Spinal cord (tissue), 10 donors: ENCODE results near the gene THSD1. TPM values are rescaled to one million over a fixed set of nuclear protein-coding genes. Genes with fewer than 3 reads are reported as not detected.
"Not testable (repeated sequence)": the region's sequence is repeated elsewhere in the genome, so short reads cannot be mapped to it uniquely, and the experiment has no call there.

Source experiments
- DNase-seq, 6 donors: peaks; one replicate each; pipeline versions ENCODE4 v3.0.0 to v3.0.0-alpha.2; 2013 to 2015; ENCODE audit warnings: low spot score in 6 of 6, low read depth in 4 of 6
- H3K27ac ChIP-seq: one replicate; pipeline ENCODE4 v1.5.1; 2013; ENCODE audit warnings: low read depth, low read length, control low read depth
- H3K27me3 ChIP-seq: one replicate; pipeline ENCODE4 v1.6.1; 2013; ENCODE audit warnings: low read length; ENCODE audit not compliant: control insufficient read depth, insufficient read depth
- H3K36me3 ChIP-seq: one replicate; pipeline ENCODE4 v1.6.1; 2013; ENCODE audit warnings: low read length; ENCODE audit not compliant: control insufficient read depth, insufficient read depth
- H3K4me1 ChIP-seq: one replicate; pipeline ENCODE4 v1.6.1; 2013; ENCODE audit warnings: low read length; ENCODE audit not compliant: control insufficient read depth, insufficient read depth
- H3K4me3 ChIP-seq: one replicate; pipeline ENCODE4 v1.5.1; 2013; ENCODE audit warnings: low read depth, low read length, control low read depth
- H3K9me3 ChIP-seq: one replicate; pipeline ENCODE4 v1.6.1; 2013; ENCODE audit warnings: low read length; ENCODE audit not compliant: control insufficient read depth, insufficient read depth
- WGBS: methylation state at CpG from one replicate; pipeline ENCODE4 v1.1.5; 2013; ENCODE audit warnings: missing lambda C conversion rate; ENCODE audit not compliant: insufficient coverage; 5-methylcytosine and 5-hydroxymethylcytosine counted together
- polyA plus RNA-seq, 2 donors: library from polyadenylated mRNA; unstranded; fragments of 120-200 nt; gene quantifications; one replicate each; pipeline ENCODE4 v1.2.1, GENCODE V29; 2013; ENCODE audit not compliant: insufficient read length in 2 of 2
- total RNA-seq, 2 donors: library from RNA; depleted of rRNA in 1 of 2; stranded (reverse); fragments of 120-200 nt in 1 of 2; fragments of >200 nt in 1 of 2; gene quantifications; one replicate each; pipeline versions ENCODE4 v1.2.3 to v1.2.4, GENCODE V29; 2013 to 2014
- donor health status: healthy.

Gene THSD1
- total and polyA plus RNA-seq, 4 donors: 10.0 to 20.5 (median 13.2) TPM

GRCh38 chr13:52414963-52415362 lies 9.0 kb upstream of the THSD1 start:
- Histone ChIP-seq H3K4me1 (no peaks in the 10 kb centered on the region), H3K9me3 (no peaks in the 10 kb centered on the region), H3K27ac (no peak overlapping the region), H3K27me3 (no peaks in the 10 kb centered on the region), H3K36me3 (peaks cover 15% of the 10 kb centered on the region), H3K4me3 (no peak overlapping the region)
- DNase-seq: no peak
- WGBS: 100% methylated on average over 1 of the region's 1 CpG

GRCh38 chr13:52414051-52414450 lies 8.1 kb upstream of the THSD1 start:
- H3K9me3 ChIP-seq: no peaks in the 10 kb centered on the region

GRCh38 chr13:52412128-52412527 lies 6.2 kb upstream of the THSD1 start:
- peaks cover 15% of the 10 kb centered on the region for H3K36me3 ChIP-seq
- no peak for DNase-seq
- H3K9me3 ChIP-seq: no peaks in the 10 kb centered on the region
- H3K4me1 ChIP-seq: no peaks in the 10 kb centered on the region
- no peak overlapping the region for H3K27ac ChIP-seq
- WGBS: no CpG with 5 or more reads among the region's 1 CpG
- H3K4me3 ChIP-seq: no peak overlapping the region
- no peaks in the 10 kb centered on the region for H3K27me3 ChIP-seq

More at GRCh38 chr13:52414051-52414450, 8.1 kb upstream of the THSD1 start:
- H3K4me1 ChIP-seq: no peaks in the 10 kb centered on the region
- no peak overlapping the region for H3K4me3 ChIP-seq
- no peak overlapping the region for H3K27ac ChIP-seq
- no peak for DNase-seq
- WGBS: no CpG with 5 or more reads among the region's 1 CpG
- peaks cover 15% of the 10 kb centered on the region for H3K36me3 ChIP-seq
- H3K27me3 ChIP-seq: no peaks in the 10 kb centered on the region

- no peak for DNase-seq
- Histone ChIP-seq H3K27ac (no peak overlapping the region), H3K36me3 (peaks cover 15% of the 10 kb centered on the region), H3K27me3 (no peaks in the 10 kb centered on the region), H3K4me3 (no peak overlapping the region), H3K4me1 (no peaks in the 10 kb centered on the region), H3K9me3 (no peaks in the 10 kb centered on the region)
- WGBS: 100% methylated on average over 1 of the region's 4 CpGs
Observed at GRCh38 chr13:52411629-52412028, 5.7 kb upstream of the THSD1 start.

GRCh38 chr13:52408071-52408658 lies 2.2 kb upstream of the THSD1 start:
- H3K27me3 ChIP-seq, H3K4me3 ChIP-seq, H3K36me3 ChIP-seq, H3K9me3 ChIP-seq, H3K27ac ChIP-seq, DNase-seq: not testable (repeated sequence)
- WGBS: 98% methylated on average over 29 of the region's 33 CpGs
- peaks cover 10% of the 10 kb centered on the region for H3K4me1 ChIP-seq

GRCh38 chr13:52407436-52407835 lies 1.5 kb upstream of the THSD1 start:
- H3K4me1 ChIP-seq: peaks cover 10% of the 10 kb centered on the region
- H3K27me3 ChIP-seq, H3K27ac ChIP-seq, DNase-seq, H3K9me3 ChIP-seq, H3K36me3 ChIP-seq, H3K4me3 ChIP-seq: not testable (repeated sequence)
- whole genome bisulfite sequencing: 70% methylated on average over 11 of the region's 12 CpGs

- H3K4me3 ChIP-seq: peak overlapping the region; percentile 35
- H3K27me3 ChIP-seq: peaks cover 8% of the 10 kb centered on the region
- no peaks in the 10 kb centered on the region for H3K9me3 ChIP-seq
- no CpG with 5 or more reads among the region's 4 CpGs for WGBS
- DNase-seq: no peak
- H3K36me3 ChIP-seq: peaks cover 3% of the 10 kb centered on the region
- H3K4me1 ChIP-seq: peaks cover 10% of the 10 kb centered on the region
- no peak overlapping the region for H3K27ac ChIP-seq
Observed at GRCh38 chr13:52406629-52407028, 657 bp upstream of the THSD1 start.

- Histone ChIP-seq H3K27me3 (peaks cover 8% of the 10 kb centered on the region), H3K4me1 (peaks cover 11% of the 10 kb centered on the region), H3K9me3 (no peaks in the 10 kb centered on the region), H3K36me3 (no peaks in the 10 kb centered on the region), H3K27ac (peak overlapping the region; percentile 35), H3K4me3 (peak overlapping the region; percentile 67)
- 11% methylated on average over 7 of the region's 14 CpGs for WGBS
- DNase-seq: peak in 1 of 6 donors; percentile 18
Observed at GRCh38 chr13:52405369-52405766, 604 bp downstream of the THSD1 start.

GRCh38 chr13:52399708-52400107 lies 6.3 kb downstream of the THSD1 start:
- H3K27ac ChIP-seq: peak overlapping the region; percentile 15
- WGBS: no CpG with 5 or more reads among the region's 1 CpG
- peak in 1 of 6 donors; percentile 29 for DNase-seq
- no peaks in the 10 kb centered on the region for H3K27me3 ChIP-seq
- H3K9me3 ChIP-seq: no peaks in the 10 kb centered on the region
- H3K4me1 ChIP-seq: peaks cover 12% of the 10 kb centered on the region
- no peaks in the 10 kb centered on the region for H3K36me3 ChIP-seq
- H3K4me3 ChIP-seq: no peak overlapping the region

- WGBS: 80% methylated on average over 1 of the region's 2 CpGs
- no peaks in the 10 kb centered on the region for H3K27me3 ChIP-seq
- DNase-seq: peak in 2 of 6 donors; percentile 9 to 62
- H3K27ac ChIP-seq: no peak overlapping the region
- no peak overlapping the region for H3K4me3 ChIP-seq
- peaks cover 14% of the 10 kb centered on the region for H3K4me1 ChIP-seq
- H3K36me3 ChIP-seq: no peaks in the 10 kb centered on the region
- H3K9me3 ChIP-seq: no peaks in the 10 kb centered on the region
Observed at GRCh38 chr13:52399046-52399445, 6.9 kb downstream of the THSD1 start.
